ENCODE measurements around the gene MAN1A1.

DNA sequence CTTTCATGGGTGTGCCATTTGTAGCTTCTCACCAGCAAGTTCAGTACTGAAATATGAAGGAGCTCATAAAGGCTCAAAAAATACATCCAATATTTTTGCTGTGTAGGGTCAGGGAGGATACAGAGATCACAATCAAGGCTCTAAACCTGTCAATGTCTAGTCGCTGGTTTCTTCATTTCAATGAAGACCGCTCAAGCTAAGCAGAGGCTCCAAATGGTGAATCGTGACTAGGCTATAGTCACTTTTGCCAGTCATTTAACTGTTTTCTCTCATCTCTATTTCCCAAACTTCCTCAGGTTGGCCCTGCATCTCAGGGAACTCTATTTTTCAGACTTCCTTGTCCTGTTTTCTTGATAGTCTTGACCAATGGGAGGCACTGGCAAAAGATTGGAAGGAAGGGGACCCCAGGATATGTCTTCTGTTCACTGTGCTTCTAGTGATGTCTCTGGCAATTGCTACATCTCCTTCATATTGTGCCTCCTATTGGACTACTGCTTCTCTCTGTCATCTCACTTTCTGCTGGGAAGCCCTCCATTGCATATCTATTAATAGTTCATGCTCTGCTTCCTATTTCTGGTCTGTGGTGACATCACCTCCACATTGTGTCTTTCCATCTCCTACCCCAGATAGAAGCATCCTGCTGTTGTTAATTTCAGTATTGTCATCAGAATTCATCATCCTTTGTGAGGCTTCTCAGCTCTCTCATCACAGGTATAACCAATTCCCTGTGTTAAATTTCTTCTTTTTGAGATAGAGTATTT lies 183.4 kb downstream of the MAN1A1 start:
- TF ChIP-seq, protein P1, sequence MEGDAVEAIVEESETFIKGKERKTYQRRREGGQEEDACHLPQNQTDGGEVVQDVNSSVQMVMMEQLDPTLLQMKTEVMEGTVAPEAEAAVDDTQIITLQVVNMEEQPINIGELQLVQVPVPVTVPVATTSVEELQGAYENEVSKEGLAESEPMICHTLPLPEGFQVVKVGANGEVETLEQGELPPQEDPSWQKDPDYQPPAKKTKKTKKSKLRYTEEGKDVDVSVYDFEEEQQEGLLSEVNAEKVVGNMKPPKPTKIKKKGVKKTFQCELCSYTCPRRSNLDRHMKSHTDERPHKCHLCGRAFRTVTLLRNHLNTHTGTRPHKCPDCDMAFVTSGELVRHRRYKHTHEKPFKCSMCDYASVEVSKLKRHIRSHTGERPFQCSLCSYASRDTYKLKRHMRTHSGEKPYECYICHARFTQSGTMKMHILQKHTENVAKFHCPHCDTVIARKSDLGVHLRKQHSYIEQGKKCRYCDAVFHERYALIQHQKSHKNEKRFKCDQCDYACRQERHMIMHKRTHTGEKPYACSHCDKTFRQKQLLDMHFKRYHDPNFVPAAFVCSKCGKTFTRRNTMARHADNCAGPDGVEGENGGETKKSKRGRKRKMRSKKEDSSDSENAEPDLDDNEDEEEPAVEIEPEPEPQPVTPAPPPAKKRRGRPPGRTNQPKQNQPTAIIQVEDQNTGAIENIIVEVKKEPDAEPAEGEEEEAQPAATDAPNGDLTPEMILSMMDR (IDR thresholded peaks at IDR 0.05), result no peak
- no peak for TF ChIP-seq POLR2A (IDR thresholded peaks at IDR 0.05)

Data from esophagus squamous epithelium (tissue), 4 donors.